Measurements from ENCODE around the gene SORCS1.

Gene SORCS1

DNA sequence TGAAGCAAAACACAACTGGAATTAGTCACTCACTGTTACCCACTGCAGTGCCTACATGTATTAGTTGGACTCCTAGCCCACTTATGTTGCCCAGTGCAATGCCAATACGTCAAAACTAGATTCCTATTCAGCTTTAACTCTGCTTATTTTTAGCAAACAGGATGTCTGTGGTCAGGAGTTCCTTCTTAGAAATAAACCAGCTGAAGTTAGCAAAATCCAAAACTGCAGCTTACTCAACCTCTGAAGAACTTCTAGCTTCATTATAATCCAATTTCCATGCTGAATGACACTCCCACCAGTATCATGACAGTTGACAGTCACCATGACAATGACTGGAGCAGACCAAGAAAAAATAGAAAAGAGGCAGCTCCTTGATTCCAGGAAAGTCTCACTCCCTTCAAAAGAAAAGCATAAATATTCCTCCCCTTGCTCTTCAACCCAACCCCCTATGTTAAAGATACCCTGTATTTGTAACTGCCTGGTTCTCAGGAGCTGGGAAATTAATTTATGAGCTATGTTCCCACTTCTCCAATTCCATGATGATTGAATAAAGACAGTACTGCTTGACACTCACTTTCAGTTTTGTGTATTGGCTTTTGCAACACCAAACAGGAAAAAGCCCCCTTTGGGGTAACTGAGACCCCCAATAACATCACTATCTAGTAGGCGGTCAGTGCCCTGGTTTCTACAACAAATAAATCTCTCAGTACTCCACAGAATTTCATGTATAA, 327.4 kb downstream of the SORCS1 start:
- H3K4me1 ChIP-seq (ENCODE audit: insufficient read depth, low read length): no peaks in the 10 kb centered on the region
- WGBS: 96% methylated on average over 2 of the region's 2 CpGs
- H3K27ac ChIP-seq (ENCODE audit: low read depth, low read length): no peak overlapping the region
- no peaks in the 10 kb centered on the region for H3K27me3 ChIP-seq (ENCODE audit: insufficient read depth, low read length)
- H3K36me3 ChIP-seq (ENCODE audit: insufficient read depth, low read length): no peaks in the 10 kb centered on the region
- H3K9ac ChIP-seq (ENCODE audit: low read depth, low read length): no peak overlapping the region
- no peak overlapping the region for H3K4me3 ChIP-seq (ENCODE audit: low read length)
- H3K9me3 ChIP-seq (ENCODE audit: insufficient read depth, low read depth, low read length): no peaks in the 10 kb centered on the region

DNA sequence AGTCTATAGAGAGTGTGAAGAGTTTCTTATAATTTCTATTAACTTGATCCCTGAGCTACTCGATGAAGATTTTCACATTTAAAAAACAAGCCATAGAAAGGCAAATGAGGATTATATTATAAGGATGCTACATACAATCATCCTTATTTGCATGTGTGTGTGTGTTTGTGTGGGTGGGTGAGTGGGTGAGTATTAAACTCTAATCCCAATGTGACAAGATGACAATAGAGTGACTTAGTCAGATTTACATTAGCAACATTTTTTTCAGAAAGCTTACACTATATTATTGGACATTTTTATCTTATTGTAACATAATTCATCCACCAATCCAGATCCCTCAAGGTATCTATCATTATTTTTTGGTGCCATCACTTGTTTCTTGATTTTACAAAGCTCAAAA, 331.7 kb downstream of the SORCS1 start:
- no peaks in the 10 kb centered on the region for H3K36me3 ChIP-seq (ENCODE audit: insufficient read depth, low read length)
- no peaks in the 10 kb centered on the region for H3K4me1 ChIP-seq (ENCODE audit: insufficient read depth, low read length)
- H3K9me3 ChIP-seq (ENCODE audit: insufficient read depth, low read depth, low read length): no peaks in the 10 kb centered on the region
- no CpG with 5 or more reads among the region's 1 CpG for WGBS
- H3K27me3 ChIP-seq (ENCODE audit: insufficient read depth, low read length): no peaks in the 10 kb centered on the region
- H3K4me3 ChIP-seq (ENCODE audit: low read length): no peak overlapping the region
- no peak overlapping the region for H3K27ac ChIP-seq (ENCODE audit: low read depth, low read length)
- no peak overlapping the region for H3K9ac ChIP-seq (ENCODE audit: low read depth, low read length)

DNA sequence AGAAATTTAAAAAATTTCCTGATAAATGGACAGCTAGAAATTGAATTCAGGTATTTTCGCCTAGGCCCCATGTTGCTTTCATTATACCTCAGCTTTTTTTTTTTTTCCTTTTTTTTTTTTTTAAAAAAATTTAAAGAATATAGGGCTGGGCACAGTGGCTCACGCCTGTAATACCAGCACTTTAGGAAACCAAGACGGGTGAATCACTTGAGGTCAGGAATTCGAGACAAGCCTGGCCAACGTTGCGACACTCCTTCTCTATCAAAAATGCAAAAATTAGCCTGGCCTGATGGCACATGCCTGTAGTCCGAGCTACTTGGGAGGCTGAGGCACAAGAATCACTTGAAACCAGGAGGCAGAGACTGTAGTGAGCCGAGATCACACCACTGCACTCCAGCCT, 334.0 kb downstream of the SORCS1 start:
- WGBS: 95% methylated on average over 7 of the region's 8 CpGs
- Histone ChIP-seq H3K4me3 (ENCODE audit: low read length) (no peak overlapping the region), H3K36me3 (ENCODE audit: insufficient read depth, low read length) (no peaks in the 10 kb centered on the region), H3K27me3 (ENCODE audit: insufficient read depth, low read length) (no peaks in the 10 kb centered on the region), H3K27ac (ENCODE audit: low read depth, low read length) (no peak overlapping the region), H3K4me1 (ENCODE audit: insufficient read depth, low read length) (no peaks in the 10 kb centered on the region), H3K9ac (ENCODE audit: low read depth, low read length) (no peak overlapping the region), H3K9me3 (ENCODE audit: insufficient read depth, low read depth, low read length) (no peaks in the 10 kb centered on the region)

DNA sequence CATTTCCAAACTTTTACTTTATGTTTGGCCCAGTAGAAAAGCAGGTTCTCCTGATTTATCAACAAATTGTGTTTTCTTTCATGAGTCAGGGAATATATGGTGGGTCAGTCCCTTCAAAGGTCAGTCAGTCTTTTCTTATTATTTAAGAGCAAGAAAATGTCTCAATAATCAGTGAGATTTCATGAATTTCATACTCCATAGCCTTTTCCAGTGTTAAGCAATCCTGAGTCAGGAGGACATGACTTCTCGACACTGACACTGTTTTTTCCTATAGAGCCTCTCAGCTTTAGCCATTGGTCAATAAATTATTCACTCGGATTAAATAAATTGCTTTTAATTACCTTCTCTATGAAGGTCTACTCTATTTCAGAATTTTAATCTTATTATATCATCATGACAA, 334.5 kb downstream of the SORCS1 start:
- Histone ChIP-seq H3K27ac (ENCODE audit: low read depth, low read length) (no peak overlapping the region), H3K27me3 (ENCODE audit: insufficient read depth, low read length) (no peaks in the 10 kb centered on the region), H3K9me3 (ENCODE audit: insufficient read depth, low read depth, low read length) (no peaks in the 10 kb centered on the region), H3K4me3 (ENCODE audit: low read length) (no peak overlapping the region), H3K4me1 (ENCODE audit: insufficient read depth, low read length) (no peaks in the 10 kb centered on the region), H3K9ac (ENCODE audit: low read depth, low read length) (no peak overlapping the region), H3K36me3 (ENCODE audit: insufficient read depth, low read length) (no peaks in the 10 kb centered on the region)
- WGBS: 91% methylated on average over 2 of the region's 2 CpGs

DNA sequence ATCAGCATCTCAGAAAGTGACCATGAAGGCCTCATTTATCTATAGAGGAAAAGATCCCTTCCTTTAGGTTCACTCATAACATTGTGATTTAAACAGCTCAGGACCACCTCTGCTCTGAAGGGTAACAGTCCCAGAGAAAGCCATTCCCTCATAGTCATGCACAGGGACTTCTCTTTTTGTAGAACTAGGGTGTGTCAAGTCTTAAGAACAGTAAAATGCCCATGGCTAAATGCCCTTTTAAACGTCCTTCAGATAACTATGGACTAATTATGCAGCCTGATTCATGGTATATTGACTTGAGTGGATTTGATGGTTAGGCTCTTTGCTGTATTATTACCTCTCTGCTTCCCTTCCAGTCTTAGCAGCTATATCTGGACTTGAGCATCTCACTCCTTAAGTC, 337.8 kb downstream of the SORCS1 start:
- Histone ChIP-seq H3K9me3 (ENCODE audit: insufficient read depth, low read depth, low read length) (no peaks in the 10 kb centered on the region), H3K27me3 (ENCODE audit: insufficient read depth, low read length) (no peaks in the 10 kb centered on the region), H3K36me3 (ENCODE audit: insufficient read depth, low read length) (no peaks in the 10 kb centered on the region), H3K4me3 (ENCODE audit: low read length) (no peak overlapping the region), H3K4me1 (ENCODE audit: insufficient read depth, low read length) (no peaks in the 10 kb centered on the region), H3K27ac (ENCODE audit: low read depth, low read length) (no peak overlapping the region), H3K9ac (ENCODE audit: low read depth, low read length) (no peak overlapping the region)
- WGBS: 92% methylated on average over 1 of the region's 1 CpG

DNA sequence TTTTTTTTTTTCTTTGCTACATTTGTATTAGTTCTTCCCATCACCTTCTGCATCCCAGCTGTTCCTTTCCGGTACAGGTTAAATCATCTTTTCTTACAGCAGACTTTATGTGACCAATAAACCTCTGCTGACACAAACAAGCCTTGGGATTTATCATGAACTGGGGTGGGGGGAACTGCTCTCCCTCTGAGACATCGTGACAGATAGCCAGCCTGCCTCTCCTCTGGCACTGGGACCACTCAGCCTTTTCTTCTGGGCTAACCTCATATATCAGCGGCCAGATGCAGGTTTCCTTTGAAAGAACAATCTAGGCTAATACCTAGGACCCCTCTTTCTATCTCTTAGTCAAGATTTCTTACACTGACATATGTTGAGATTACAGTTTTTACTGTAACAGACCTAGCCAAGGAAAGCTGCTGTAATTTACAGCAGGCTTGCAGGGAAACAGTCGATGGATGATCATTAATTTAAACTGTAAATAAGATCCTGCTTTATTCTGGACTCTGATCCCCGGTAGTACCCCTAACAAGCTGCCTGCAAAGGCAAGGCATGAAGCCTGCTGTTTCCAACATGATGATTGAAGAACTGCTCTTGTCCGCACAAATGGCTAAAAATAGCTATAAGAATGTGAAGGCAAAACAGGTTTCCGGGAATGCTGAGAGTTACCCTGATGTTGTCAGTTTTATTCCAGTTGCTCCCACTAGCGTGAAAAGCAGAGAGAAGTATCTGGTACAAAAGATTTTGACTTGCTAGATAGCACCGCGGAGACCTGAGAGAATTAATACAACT, 338.7 kb downstream of the SORCS1 start:
- Histone ChIP-seq H3K36me3 (ENCODE audit: insufficient read depth, low read length) (no peaks in the 10 kb centered on the region), H3K9ac (ENCODE audit: low read depth, low read length) (no peak overlapping the region), H3K27me3 (ENCODE audit: insufficient read depth, low read length) (no peaks in the 10 kb centered on the region), H3K27ac (ENCODE audit: low read depth, low read length) (no peak overlapping the region), H3K4me3 (ENCODE audit: low read length) (no peak overlapping the region), H3K9me3 (ENCODE audit: insufficient read depth, low read depth, low read length) (no peaks in the 10 kb centered on the region), H3K4me1 (ENCODE audit: insufficient read depth, low read length) (no peaks in the 10 kb centered on the region)
- WGBS: 86% methylated on average over 10 of the region's 10 CpGs

DNA sequence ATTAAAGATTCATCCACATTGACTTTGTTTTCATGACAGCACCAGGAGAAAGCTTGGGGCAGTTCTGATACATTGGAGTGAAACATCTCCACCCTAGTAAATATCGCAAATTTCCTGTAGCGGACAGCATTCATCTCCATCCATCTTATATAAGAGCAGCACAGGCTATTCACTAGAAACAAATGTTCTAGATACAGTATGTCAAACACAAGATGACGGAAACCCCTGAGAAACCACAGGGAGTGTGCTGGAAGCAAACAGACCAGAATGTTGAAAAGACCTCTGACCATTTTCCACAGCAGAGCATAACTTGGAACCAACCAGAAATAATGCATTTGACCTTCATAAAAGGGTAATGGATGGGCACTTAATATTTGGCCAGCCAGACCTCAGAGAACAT, 343.9 kb downstream of the SORCS1 start:
- H3K9me3 ChIP-seq (ENCODE audit: insufficient read depth, low read depth, low read length): no peaks in the 10 kb centered on the region
- H3K27me3 ChIP-seq (ENCODE audit: insufficient read depth, low read length): no peaks in the 10 kb centered on the region
- H3K36me3 ChIP-seq (ENCODE audit: insufficient read depth, low read length): no peaks in the 10 kb centered on the region
- peaks cover 19% of the 10 kb centered on the region; the same call in 1 of the 2 replicates for H3K4me1 ChIP-seq (ENCODE audit: insufficient read depth, low read length)
- H3K27ac ChIP-seq (ENCODE audit: low read depth, low read length): no peak overlapping the region
- no peak overlapping the region for H3K4me3 ChIP-seq (ENCODE audit: low read length)
- no peak overlapping the region for H3K9ac ChIP-seq (ENCODE audit: low read depth, low read length)
- WGBS: 92% methylated on average over 3 of the region's 3 CpGs

DNA sequence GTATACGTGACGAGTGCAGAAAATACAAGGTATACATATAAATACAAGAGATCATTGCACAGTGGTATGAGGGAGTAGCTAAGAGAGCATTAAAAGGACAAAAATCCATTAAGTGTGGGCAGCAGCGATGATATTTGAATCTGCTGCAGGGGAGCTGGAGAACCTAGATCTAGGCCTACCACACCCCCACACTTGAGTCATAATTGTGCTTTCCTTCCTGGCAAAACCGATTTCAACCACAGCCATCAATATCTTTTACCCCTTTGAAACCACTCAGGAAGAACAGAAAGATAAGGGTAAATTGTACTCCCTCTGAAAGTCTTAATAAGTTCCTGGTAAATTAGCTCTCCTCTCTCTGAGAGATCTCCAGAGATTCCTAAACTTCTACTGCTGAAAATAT, 345.0 kb downstream of the SORCS1 start:
- WGBS: 97% methylated on average over 2 of the region's 4 CpGs
- no peak overlapping the region for H3K4me3 ChIP-seq (ENCODE audit: low read length)

DNA sequence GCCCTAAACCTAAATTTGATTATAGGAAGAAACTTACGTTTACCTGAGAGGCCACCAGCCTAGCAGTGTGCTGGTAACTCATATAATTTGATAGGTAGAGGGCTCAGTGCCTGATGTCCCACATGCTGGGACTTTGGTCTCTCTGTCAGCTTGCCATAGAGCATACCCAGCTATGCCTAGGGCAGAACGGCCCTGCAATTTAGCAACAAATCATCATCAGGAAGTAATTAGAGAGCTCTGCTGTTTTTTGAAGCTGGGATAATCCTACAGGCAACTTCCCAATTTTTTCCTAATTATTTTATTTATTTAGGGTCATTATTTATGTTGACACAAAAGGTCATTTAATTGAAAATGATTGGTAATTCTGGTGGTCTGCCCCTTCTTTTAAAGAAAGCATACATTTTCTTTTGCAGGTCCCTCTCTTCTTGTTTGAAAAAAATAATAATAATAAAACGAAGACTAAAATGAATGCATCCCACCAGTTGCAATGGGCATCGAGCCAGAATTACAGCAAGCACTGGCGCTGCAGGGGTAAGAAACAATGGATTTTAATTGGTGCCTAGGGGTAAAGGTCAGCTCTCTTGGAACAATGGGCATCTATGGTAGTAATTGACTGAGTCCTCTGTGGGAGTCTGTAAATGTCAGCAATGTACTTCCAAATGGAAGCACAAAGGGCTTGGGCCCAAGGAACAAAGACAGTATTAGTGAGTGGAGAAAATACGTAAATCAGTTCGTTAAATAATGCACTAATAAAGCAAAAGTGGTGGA, 348.0 kb downstream of the SORCS1 start:
- H3K36me3 ChIP-seq (ENCODE audit: insufficient read depth, low read length): no peaks in the 10 kb centered on the region
- no peaks in the 10 kb centered on the region for H3K9me3 ChIP-seq (ENCODE audit: insufficient read depth, low read depth, low read length)
- 86% methylated on average over 7 of the region's 7 CpGs for WGBS
- H3K4me1 ChIP-seq (ENCODE audit: insufficient read depth, low read length): peaks cover 19% of the 10 kb centered on the region; the same call in 1 of the 2 replicates
- H3K9ac ChIP-seq (ENCODE audit: low read depth, low read length): no peak overlapping the region
- H3K27me3 ChIP-seq (ENCODE audit: insufficient read depth, low read length): no peaks in the 10 kb centered on the region
- H3K4me3 ChIP-seq (ENCODE audit: low read length): no peak overlapping the region
- peak overlapping the region; percentile 43; the same call in 1 of the 2 replicates for H3K27ac ChIP-seq (ENCODE audit: low read depth, low read length)

More for the DNA sequence above, 345.0 kb downstream of the SORCS1 start:
- Histone ChIP-seq H3K27ac (ENCODE audit: low read depth, low read length) (no peak overlapping the region), H3K36me3 (ENCODE audit: insufficient read depth, low read length) (no peaks in the 10 kb centered on the region), H3K4me1 (ENCODE audit: insufficient read depth, low read length) (peaks cover 19% of the 10 kb centered on the region; the same call in 1 of the 2 replicates), H3K9ac (ENCODE audit: low read depth, low read length) (no peak overlapping the region), H3K9me3 (ENCODE audit: insufficient read depth, low read depth, low read length) (no peaks in the 10 kb centered on the region), H3K27me3 (ENCODE audit: insufficient read depth, low read length) (no peaks in the 10 kb centered on the region)

DNA sequence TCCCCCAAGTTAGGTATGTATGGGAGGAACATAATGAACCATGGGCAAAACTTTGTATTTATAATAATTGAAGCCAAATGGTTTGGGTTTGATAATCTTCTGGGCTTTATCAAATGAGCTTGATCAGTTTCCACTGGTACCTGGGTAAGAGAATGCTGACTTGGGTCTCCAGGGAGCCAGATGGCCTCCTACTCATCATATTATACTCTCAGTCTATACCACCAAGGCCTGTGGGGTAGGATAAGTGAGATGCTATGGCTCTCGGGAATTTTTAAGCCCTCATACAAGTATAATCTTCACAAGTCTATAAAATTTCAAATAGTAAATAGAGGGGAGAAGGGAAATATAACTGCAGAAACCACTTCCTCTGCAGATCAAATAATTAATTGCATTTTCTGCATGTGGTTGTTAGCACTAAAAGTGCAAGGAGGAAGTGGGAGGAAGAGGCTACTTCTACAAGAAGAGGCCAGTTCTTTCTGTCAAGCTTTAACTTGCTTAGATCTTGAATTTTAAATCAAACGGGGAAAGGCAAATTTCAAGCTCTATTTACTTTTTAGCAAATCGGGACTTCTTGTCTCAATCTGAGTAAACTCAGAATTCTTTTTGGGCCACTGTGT, 349.0 kb downstream of the SORCS1 start:
- no peak overlapping the region for H3K27ac ChIP-seq (ENCODE audit: low read depth, low read length)
- H3K27me3 ChIP-seq (ENCODE audit: insufficient read depth, low read length): no peaks in the 10 kb centered on the region
- H3K9me3 ChIP-seq (ENCODE audit: insufficient read depth, low read depth, low read length): no peaks in the 10 kb centered on the region
- no peak overlapping the region for H3K9ac ChIP-seq (ENCODE audit: low read depth, low read length)
- no peaks in the 10 kb centered on the region for H3K36me3 ChIP-seq (ENCODE audit: insufficient read depth, low read length)
- no peak overlapping the region for H3K4me3 ChIP-seq (ENCODE audit: low read length)
- peaks cover 21% of the 10 kb centered on the region; the same call in 1 of the 2 replicates for H3K4me1 ChIP-seq (ENCODE audit: insufficient read depth, low read length)
- WGBS: 93% methylated on average over 2 of the region's 3 CpGs
